Subcutaneous adipose tissue (tissue), 4 donors: ENCODE data around the gene CHRDL2. TPM values are rescaled to one million over a fixed set of nuclear protein-coding genes. Genes with fewer than 3 reads are reported as not detected.

ENCODE experiments used
- CTCF ChIP-seq: fragments of 450-650 bp; IDR thresholded peaks from one replicate; pipeline ENCODE4 v1.5.1; 2016; ENCODE audit warnings: low read depth, mild to moderate bottlenecking, control low read depth, antibody characterized with exemption, moderate library complexity
- total RNA-seq, 4 donors: library from RNA; depleted of rRNA; stranded (reverse); fragments of >200 nt; gene quantifications; one replicate each; pipeline ENCODE4 v1.1.0, GENCODE V29; 2016

CHRDL2 gene
- total RNA-seq, 4 donors from 2014 or later: not detected

DNA sequence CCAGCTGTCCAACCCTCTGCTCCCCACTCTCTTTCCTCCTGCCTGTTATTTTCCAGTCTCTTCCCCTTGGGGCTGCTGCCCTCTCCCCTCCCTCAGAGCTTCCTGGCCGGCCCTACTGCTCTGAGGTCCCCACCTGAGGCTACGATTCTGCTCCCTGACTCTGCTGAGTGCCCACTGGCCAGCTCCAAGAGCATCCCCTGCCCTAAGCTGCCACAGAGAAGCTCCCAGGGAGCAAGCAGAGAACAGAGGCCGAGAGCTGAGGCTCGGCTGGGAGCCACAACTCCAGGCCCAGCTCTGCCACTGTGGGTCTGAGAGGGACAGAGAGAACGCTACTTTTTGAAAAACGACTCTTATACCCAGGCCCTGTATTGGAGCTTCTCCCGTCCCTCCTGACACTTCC lies 61.1 kb downstream of the CHRDL2 start:
- TF ChIP-seq CTCF: no peak

GRCh38 chr11:74669211-74670160 lies 61.7 kb downstream of the CHRDL2 start:
- TF ChIP-seq CTCF: no peak

DNA sequence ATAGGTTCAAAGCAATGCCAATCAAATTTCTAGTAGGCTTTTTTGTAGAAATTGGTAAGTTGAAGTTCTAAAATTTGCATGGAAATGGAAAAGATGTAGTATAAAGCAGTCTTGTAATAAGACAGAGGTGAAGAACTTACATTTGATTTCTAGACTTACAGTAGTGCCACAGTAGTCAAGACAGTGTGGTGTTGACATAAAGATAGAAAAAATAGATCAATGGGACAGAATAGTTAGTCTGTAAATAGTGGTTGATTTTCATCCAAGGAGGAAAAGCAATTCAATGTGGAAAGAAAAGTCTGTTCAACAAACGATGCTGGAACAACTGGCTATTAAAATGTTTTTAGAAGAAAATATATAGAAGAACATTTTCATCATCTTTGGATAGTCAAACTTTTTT lies 67.9 kb downstream of the CHRDL2 start:
- no peak for TF ChIP-seq CTCF

DNA sequence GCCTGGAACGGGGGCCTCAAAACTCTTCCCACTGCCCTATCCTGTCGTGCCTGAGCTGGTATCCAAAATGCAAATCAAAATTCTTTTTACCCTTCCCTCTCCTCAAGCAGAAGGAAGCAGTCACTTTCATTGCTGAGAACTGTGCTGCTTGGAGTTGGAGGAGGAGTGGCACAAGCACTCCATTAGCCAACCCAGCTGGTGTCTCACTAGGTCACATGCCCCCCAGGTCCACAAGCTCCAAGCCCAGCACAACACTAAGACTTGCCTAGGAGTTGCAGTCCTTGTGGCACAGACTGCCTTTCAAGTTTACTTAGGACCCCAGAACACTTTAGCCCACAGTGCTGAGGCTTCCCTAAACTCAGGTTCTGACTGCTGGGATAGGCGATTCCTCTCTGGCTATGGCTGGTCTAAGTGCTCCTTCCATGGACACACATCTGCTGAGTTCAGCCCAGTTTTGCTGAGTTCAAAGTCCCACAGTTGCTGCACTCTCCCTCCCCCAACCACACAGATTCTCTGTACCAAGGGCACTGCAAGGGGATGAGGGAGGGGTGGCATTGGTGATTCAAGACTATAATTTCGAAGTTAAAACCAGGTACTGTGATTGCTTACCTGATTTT lies 68.6 kb downstream of the CHRDL2 start:
- no peak for TF ChIP-seq CTCF

DNA sequence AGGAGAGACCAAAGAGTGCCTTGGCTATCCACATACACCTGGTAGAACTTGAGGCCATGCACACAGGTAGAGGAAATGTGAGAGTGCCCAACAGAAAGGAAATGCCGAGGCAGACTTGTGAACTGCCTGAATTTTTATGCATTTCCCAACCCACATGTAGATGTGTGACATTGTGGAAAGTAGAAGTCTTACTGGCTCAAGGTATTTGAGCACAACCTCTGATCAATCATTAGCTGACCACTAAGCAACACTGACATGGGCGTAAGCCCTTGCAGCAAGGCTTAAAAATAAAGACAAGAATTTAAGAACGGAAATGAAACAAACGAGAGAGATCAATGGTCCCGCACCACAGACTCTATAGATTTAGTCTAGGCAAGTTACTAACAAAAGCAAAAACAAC lies 76.2 kb downstream of the CHRDL2 start:
- TF ChIP-seq CTCF: no peak

- no peak for TF ChIP-seq CTCF
These were observed 80.7 kb downstream of the CHRDL2 start for GRCh38 chr11:74650498-74650897.

DNA sequence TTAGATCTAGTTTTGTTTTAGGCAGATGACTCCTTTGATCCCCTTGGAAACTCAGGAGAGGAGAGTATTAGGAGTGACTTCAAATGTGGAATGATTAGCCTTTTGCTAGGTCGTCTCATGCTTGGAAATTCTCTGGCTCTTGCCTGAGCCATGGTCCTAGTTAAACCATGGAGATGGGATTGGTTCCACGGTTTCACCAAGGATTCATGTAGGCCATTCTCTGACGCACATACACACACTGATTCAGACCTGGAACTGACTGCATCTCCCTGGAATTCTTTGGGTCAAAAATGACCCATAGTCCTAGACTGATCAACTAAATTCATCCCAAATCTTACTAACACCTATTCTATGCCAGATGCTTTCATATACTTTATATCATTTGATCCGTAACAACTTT lies 82.3 kb downstream of the CHRDL2 start:
- no peak for TF ChIP-seq CTCF
